Activated gamma-delta T cell (primary cell): ENCODE results near the gene GLB1L.

Source experiments
- DNase-seq: peaks from one replicate; lab custom pipeline; 2025; lab: John Stamatoyannopoulos, UW

The GLB1L gene

GRCh38 chr2:219252900-219253752, 7.9 kb upstream of the GLB1L start, which contains the start of gene TUBA4B:
TUBA4B (plus strand) TSS chr2:219253243; CDS start chr2:219253408, 165 bp downstream.
- peak; percentile 34 for DNase-seq

GRCh38 chr2:219252570-219252899, 7.3 kb upstream of the GLB1L start:
- DNase-seq = no peak

GRCh38 chr2:219252084-219252483, 6.8 kb upstream of the GLB1L start:
- no peak for DNase-seq

DNA sequence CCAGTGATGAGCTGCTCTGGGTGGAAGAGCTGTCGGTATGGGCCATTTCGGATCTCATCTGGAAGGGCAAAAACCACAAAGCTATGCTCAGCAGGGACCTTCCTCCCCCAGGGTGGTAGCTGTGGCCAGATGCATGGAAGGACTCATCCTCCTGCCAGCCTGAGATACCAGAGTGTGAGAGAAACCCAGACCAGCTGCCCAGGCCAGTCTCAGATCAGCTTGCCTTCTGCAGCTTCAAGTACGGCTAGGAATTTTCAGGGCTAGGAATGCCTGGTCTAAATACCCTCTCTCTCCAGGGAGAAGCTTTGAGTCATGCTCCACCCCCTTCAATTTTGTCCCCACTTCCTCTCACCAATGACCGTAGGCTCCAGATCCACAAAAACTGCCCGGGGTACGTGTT, 6.4 kb upstream of the GLB1L start:
- no peak for DNase-seq

DNA sequence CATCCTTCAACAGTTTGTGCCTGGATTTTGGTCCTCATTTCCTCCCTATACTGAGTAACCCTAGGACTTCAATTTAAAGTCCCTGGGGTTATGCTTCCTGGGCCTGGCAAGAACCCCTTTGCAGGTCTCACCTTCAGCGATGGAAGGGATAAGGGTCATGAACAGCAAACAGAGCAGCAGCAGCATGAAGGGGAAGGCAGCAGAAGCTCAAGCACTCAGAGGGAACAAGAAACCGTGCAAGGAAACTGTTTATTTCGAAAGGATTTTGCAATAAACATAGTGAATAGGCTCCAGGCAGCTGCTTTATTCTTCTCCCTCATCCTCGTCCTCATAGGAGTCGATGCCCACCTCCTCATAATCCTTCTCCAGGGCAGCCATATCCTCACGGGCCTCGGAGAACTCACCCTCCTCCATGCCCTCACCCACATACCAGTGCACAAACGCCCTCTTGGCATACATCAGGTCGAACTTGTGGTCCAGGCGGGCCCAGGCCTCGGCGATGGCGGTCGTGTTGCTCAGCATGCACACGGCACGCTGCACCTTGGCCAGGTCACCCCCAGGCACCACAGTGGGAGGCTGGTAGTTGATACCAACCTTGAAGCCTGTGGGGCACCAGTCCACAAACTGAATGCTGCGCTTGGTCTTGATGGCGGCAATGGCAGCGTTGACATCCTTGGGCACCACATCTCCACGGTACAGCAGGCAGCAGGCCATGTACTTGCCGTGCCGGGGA, 5.0 kb upstream of the GLB1L start:
- no peak for DNase-seq

DNA sequence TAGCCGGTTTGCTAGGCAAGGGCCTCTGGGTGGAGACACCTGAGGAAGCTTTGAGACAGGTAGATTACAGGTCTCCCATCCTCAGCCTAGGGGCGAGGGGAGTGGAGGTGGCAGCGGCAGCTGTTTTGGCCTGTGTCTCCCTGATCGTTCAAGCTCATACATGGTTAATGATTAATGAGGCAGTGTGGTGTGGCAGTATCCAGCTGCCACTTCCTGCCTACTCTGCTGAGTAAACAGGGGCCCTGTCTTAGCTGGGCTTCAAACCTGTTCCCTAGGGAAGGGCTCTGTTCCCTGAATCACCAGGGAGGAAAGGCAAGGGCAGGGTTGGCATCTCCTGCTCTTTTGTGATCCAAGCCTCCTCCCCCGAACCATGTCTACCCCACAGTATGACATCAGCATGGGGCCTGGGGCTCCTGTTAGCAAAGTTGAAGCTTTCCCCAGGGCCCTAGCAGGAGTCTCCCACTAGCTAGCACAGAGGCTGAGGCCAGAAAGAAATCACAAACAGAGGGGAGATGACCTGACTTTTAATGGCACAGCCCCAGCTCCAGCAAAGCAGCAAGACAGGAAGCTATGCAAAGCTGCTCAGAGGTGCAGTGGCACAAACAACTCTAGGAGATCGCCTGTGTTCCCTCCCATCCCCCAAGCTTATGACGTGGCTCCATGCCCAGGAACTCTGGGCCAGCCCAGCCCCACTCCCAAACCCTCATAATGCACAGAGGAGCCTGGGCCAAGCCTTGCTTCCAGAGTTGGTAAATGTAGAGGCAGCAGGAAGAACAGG, 4.1 kb upstream of the GLB1L start:
- DNase-seq = no peak

- DNase-seq = no peak
Measured at GRCh38 chr2:219248845-219249202, 3.6 kb upstream of the GLB1L start.

DNA sequence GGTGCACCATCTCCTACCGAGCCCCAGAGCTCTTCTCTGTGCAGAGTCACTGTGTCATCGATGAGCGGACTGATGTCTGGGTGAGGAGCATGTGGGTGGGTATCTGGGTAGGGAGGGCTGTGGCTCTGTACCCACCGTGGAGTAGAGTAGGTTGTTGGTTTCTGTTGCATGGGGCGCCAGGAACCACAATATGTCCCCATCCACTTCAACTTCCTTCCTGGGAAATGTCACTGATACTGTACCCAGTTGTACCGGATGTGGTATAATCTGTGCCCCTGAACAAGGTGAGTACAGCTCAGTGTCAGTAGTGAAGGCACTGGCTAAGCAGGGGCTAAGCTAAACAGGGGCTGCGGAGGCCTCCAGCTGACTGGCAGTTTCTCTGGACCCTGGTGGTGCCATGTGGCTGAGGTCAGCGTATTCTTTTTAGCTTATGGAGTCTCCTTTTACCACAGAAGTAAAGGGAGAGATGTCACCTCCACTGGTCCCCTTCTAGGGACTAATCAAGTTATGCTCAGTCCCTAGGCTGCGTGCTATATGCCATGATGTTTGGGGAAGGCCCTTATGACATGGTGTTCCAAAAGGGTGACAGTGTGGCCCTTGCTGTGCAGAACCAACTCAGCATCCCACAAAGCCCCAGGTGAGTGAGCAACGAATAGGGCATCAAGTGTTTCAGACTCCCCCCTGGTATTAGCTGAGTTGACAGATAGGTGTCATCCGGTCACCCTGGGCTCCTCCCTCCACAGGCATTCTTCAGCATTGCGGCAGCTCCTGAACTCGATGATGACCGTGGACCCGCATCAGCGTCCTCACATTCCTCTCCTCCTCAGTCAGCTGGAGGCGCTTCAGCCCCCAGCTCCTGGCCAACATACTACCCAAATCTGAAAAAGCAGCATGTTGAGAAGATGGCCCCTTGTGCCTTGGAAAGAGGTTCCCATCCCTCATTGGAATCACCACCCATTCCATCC, 2.7 kb upstream of the GLB1L start:
- DNase-seq = no peak

DNA sequence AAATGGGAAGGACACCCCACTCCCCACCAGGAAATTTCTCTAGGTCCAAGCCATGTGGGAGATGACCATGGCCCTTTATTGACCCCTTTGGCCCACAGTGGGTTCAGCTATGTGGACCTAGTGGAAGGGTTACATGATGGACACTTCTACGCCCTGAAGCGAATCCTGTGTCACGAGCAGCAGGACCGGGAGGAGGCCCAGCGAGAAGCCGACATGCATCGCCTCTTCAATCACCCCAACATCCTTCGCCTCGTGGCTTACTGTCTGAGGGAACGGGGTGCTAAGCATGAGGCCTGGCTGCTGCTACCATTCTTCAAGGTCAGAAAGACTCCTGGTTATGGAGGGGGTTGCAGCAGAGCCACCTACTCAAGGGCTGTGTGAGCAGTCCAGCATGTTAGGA, 1.3 kb upstream of the GLB1L start:
- DNase-seq = no peak

DNA sequence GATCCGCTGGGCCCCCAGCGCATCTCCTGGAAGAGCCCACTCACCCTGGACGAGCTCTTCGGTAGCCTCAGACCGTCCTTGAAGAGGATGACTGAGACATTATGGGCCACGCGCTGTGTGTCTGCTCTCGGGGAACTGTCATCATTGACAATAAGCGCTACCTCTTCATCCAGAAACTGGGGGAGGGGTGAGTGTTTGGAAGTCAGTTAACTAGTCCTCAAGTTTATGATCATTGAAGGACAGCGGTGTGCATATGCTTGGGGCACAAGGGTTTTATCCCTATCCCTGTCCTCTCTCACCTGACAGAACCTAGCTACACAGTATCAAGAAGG, 621 bp upstream of the GLB1L start:
- DNase-seq = no peak

DNA sequence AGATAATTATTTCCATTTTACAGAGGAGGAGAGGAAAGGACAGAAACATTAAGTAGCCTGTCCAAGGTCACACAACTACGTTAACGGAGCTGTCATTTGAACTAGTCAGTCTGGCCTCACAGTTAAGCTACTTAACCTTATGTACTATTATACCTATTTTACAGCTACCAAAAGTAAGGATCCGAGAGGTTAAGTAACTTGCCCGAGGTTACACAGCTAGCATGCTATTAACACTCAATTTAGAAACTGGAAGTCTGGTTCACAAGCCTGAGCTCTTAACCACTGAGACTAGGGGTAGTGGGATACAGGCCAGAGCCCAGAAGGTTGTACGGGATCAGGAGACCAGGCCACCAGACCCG, 476 bp downstream of the GLB1L start:
- DNase-seq = no peak

DNA sequence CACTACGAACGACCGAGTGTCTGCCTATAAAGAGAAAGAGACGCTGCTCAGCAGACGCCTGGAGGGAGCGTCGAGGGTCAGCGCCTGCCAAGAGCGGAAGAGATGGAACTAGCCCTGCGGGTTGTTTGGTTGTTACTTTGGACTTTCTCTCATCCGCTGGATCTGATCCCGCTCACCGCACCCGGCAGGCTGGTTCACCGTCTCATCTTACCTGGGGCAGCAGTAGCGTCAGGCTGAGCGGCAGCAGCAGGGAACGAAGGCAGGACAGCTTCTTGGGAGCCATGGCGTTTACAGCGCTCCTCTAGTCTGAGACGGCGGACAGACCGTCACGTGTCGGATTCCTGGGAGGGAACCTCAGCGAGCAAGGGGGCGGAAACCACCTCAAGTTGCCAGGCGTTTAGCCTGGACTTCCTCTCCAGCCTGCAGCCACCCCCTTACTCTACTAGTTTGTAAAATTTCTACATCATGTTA, 1.9 kb downstream of the GLB1L start:
- no peak for DNase-seq

- DNase-seq = no peak
Measured at GRCh38 chr2:219234331-219234730, 10.9 kb downstream of the GLB1L start.

- DNase-seq = no peak
Measured at GRCh38 chr2:219230059-219230540, 15.1 kb downstream of the GLB1L start.

DNA sequence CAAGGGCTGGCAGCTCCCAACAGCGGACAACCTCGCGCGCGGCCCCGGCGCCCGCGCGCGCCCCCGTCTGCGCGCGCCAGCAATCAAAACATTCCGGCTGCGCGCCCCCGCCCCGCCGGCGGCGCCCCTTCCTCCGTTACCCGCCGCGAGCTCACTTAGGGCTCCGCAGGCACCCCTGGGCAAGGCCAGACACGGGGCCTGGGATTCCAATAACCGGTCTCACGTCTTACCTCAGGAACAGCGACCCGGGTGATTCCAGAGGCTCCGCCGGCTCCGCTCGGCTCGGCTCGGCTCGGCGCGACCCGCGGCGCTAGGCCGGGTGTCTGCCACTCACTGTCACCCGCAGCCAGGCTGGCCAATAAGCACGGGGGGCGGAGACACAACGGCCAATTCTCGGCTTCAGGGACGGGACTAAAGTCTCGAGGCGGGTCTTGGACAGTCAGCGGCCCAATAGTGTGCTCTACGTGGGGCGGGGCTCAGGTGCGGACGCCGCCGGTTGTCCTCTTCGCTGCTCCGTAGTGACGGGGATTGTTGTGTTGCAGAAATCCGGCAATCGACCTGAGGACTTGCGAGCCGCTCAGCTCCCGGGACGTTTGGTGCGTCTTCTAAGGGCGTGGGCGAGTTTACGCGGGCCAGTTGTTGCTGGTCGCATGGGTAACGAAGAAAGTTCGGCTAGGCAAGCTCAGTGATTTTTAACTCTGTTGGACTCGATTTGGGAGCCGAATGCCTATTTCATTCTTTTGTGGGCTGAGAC, 15.8 kb downstream of the GLB1L start, which contains the start of the genes ANKZF1 and ATG9A:
Gene ANKZF1 (plus strand): TSS at position 502 of the 754 bp plus-strand sequence. CDS start 452 bp downstream, outside the sequence.
Gene ATG9A (minus strand): TSS at position 332 of the 754 bp plus-strand sequence. CDS start 1,612 bp downstream, outside the sequence.
- peak; percentile 90 for DNase-seq

DNA sequence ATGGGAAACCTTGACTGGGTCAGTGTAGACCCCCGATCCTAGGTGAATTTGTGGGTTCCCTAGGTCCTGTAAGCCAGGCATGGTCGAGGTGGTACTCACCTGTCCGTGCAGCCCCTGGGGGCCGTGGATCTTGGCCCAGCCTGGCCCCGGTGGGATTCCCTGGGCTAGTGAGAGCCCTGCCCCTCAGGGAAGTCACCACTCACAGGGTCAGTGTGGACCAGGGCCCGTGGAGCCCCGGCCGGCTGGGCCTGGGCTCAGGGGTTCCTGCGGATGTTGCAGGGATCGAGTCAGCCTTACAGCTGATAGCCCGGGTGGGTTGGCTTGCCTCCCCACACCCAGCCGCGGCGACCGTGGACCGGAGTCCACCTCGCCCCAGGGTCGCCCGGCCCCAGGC, 16.3 kb downstream of the GLB1L start:
- DNase-seq = no peak

- no peak for DNase-seq
Measured at GRCh38 chr2:219228041-219228910, 17.0 kb downstream of the GLB1L start.

- DNase-seq = no peak
Measured at GRCh38 chr2:219225350-219225749, 19.9 kb downstream of the GLB1L start.
